Gastroesophageal sphincter (tissue), 3 donors: ENCODE data around the gene CLK3.

ENCODE experiments used
- EP300 ChIP-seq: sonication (generic); formaldehyde crosslinking; IDR thresholded peaks from one replicate; pipeline ENCODE4 v1.6.1; 2017; ENCODE audit warnings: antibody characterized with exemption, mild to moderate bottlenecking
- POLR2A ChIP-seq, 2 donors: fragments of 450-650 bp; IDR thresholded peaks; one replicate each; pipeline ENCODE4 v1.6.1; 2017; ENCODE audit warnings: antibody characterized with exemption in 2 of 2, mild to moderate bottlenecking in 2 of 2, moderate library complexity in 1 of 2
- POLR2AphosphoS5 ChIP-seq: sonication (generic); formaldehyde crosslinking; IDR thresholded peaks from one replicate; pipeline ENCODE4 v1.6.1; 2017; ENCODE audit warnings: antibody characterized with exemption
- TF ChIP-seq, protein P1 (sequence below), 4 experiments: fragments of 200-600 bp in 2 of 4; fragments of 450-650 bp in 2 of 4; sonication (generic) in 1 of 4; IDR thresholded peaks; one replicate each; pipeline ENCODE4 v1.5.1; 2017 to 2019; ENCODE audit warnings: antibody characterized with exemption in 4 of 4, mild to moderate bottlenecking in 2 of 4, moderate library complexity in 2 of 4

DNA sequence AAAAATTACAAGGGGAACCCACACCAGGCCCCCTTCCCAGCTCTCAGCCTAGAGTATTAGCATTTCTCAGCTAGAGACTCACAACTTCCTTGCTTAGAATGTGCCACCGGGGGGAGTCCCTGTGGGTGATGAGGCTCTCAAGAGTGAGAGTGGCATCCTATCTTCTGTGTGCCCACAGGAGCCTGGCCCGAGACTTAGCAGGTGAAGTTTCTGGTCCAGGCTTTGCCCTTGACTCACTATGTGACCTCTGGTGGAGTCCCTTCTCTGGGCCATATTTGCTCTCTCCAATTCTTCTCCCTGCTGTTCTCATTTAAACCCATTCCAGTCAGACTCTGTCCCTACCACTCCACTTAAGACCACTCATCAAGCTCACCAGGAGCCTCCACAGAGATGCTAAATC lies 18.1 kb downstream of the CLK3 start:
- TF ChIP-seq, protein P1, sequence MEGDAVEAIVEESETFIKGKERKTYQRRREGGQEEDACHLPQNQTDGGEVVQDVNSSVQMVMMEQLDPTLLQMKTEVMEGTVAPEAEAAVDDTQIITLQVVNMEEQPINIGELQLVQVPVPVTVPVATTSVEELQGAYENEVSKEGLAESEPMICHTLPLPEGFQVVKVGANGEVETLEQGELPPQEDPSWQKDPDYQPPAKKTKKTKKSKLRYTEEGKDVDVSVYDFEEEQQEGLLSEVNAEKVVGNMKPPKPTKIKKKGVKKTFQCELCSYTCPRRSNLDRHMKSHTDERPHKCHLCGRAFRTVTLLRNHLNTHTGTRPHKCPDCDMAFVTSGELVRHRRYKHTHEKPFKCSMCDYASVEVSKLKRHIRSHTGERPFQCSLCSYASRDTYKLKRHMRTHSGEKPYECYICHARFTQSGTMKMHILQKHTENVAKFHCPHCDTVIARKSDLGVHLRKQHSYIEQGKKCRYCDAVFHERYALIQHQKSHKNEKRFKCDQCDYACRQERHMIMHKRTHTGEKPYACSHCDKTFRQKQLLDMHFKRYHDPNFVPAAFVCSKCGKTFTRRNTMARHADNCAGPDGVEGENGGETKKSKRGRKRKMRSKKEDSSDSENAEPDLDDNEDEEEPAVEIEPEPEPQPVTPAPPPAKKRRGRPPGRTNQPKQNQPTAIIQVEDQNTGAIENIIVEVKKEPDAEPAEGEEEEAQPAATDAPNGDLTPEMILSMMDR (IDR thresholded peaks at IDR 0.05) = no peak
- TF ChIP-seq EP300 (no peak), POLR2A (IDR thresholded peaks at IDR 0.05) (no peak), POLR2AphosphoS5 (no peak)
